Measurements from ENCODE around the gene GAS6. TPM values are rescaled to one million over a fixed set of nuclear protein-coding genes. Genes with fewer than 3 reads are reported as not detected.

GAS6 gene
- total and polyA plus RNA-seq, 2 donors (not counting 1 experiment from before 2014, with no cell fraction given) = 0.25 to 0.78 TPM

GRCh38 chr13:113840541-113841352, 23.1 kb downstream of the GAS6 start:
- no peak for DNase-seq
- H3K4me3 Mint-ChIP-seq = no peak overlapping the region
- Histone ChIP-seq H3K79me2 (ENCODE audit: control insufficient read depth, insufficient read depth, low read length) (no peaks in the 10 kb centered on the region), H3K9ac (ENCODE audit: low read length) (no peak overlapping the region), H3K4me3 (ENCODE audit: control extremely low read depth in 1 of 5, extremely low read depth in 1 of 5, insufficient read depth in 1 of 5, low read depth in 2 of 5, low read length in 4 of 5) (no peak overlapping the region), H3K4me1 (ENCODE audit: control insufficient read depth in 2 of 2, insufficient read depth in 2 of 2, low read length in 2 of 2) (no peaks in the 10 kb centered on the region), H3K27me3 (replicated peaks in 1 of 4; ENCODE audit: control extremely low read depth in 1 of 4, control insufficient read depth in 3 of 4, insufficient read depth in 4 of 4, low read length in 3 of 4) (peaks cover 0 to 4% (median 0%) of the 10 kb centered on the region in 4 experiments), H3K4me2 (replicated peaks; ENCODE audit: low read depth, low read length, poor library complexity, severe bottlenecking) (no peak overlapping the region), H3K27ac (ENCODE audit: low read length in 2 of 2) (no peak overlapping the region), H2AFZ (ENCODE audit: insufficient read depth, low read depth, low read length, poor library complexity, severe bottlenecking) (no peak overlapping the region), H4K20me1 (ENCODE audit: control insufficient read depth, insufficient read depth, low read length, poor library complexity, severe bottlenecking) (peaks cover under 1% of the 10 kb centered on the region), H3K9me3 (ENCODE audit: control extremely low read depth in 1 of 3, control insufficient read depth in 2 of 3, insufficient read depth in 1 of 3, low read length in 2 of 3) (peaks cover 0 to 28% (median 0%) of the 10 kb centered on the region in 3 donors), H3K36me3 (replicated peaks in 1 of 2; ENCODE audit: control extremely low read depth in 1 of 2, control insufficient read depth in 1 of 2, extremely low read depth in 1 of 2, insufficient read depth in 2 of 2, low read length in 1 of 2) (no peaks in the 10 kb centered on the region)
- H3K27ac Mint-ChIP-seq = no peak overlapping the region
- H3K4me1 Mint-ChIP-seq = peaks cover 5% of the 10 kb centered on the region
- CTCF ChIA-PET = no interaction called here
- H3K9me3 Mint-ChIP-seq (ENCODE audit: insufficient read depth) = no peaks in the 10 kb centered on the region
- POLR2A ChIA-PET = no interaction called here
- intact Hi-C loops (cut with micrococcal nuclease) = no loop called here
- no peaks in the 10 kb centered on the region for H3K27me3 Mint-ChIP-seq
- TF ChIP-seq EZH2 (IDR thresholded peaks at IDR 0.05; ENCODE audit: borderline replicate concordance, insufficient read depth, low read depth, low read length, poor library complexity, severe bottlenecking) = no peak
- TF ChIP-seq CTCF (IDR thresholded peaks at IDR 0.05) = no peak
- no peak for ATAC-seq (ENCODE audit: low read depth)
- WGBS (ENCODE audit: insufficient coverage) = 82% methylated on average over 35 of the region's 35 CpGs

- Mint-ChIP-seq H3K27me3 (no peaks in the 10 kb centered on the region), H3K4me1 (peaks cover 5% of the 10 kb centered on the region), H3K9me3 (ENCODE audit: insufficient read depth) (no peaks in the 10 kb centered on the region), H3K4me3 (no peak overlapping the region), H3K27ac (no peak overlapping the region)
- Histone ChIP-seq H3K4me3 (ENCODE audit: control extremely low read depth in 1 of 5, extremely low read depth in 1 of 5, insufficient read depth in 1 of 5, low read depth in 2 of 5, low read length in 4 of 5) (no peak overlapping the region), H3K4me2 (replicated peaks; ENCODE audit: low read depth, low read length, poor library complexity, severe bottlenecking) (no peak overlapping the region), H3K27ac (ENCODE audit: low read length in 2 of 2) (no peak overlapping the region), H3K79me2 (ENCODE audit: control insufficient read depth, insufficient read depth, low read length) (no peaks in the 10 kb centered on the region), H3K9ac (ENCODE audit: low read length) (no peak overlapping the region), H2AFZ (ENCODE audit: insufficient read depth, low read depth, low read length, poor library complexity, severe bottlenecking) (no peak overlapping the region), H3K4me1 (ENCODE audit: control insufficient read depth in 2 of 2, insufficient read depth in 2 of 2, low read length in 2 of 2) (no peaks in the 10 kb centered on the region), H3K36me3 (replicated peaks in 1 of 2; ENCODE audit: control extremely low read depth in 1 of 2, control insufficient read depth in 1 of 2, extremely low read depth in 1 of 2, insufficient read depth in 2 of 2, low read length in 1 of 2) (no peaks in the 10 kb centered on the region), H3K9me3 (ENCODE audit: control extremely low read depth in 1 of 3, control insufficient read depth in 2 of 3, insufficient read depth in 1 of 3, low read length in 2 of 3) (peaks cover 0 to 23% (median 0%) of the 10 kb centered on the region in 3 donors), H4K20me1 (ENCODE audit: control insufficient read depth, insufficient read depth, low read length, poor library complexity, severe bottlenecking) (peaks cover 9% of the 10 kb centered on the region), H3K27me3 (replicated peaks in 1 of 4; ENCODE audit: control extremely low read depth in 1 of 4, control insufficient read depth in 3 of 4, insufficient read depth in 4 of 4, low read length in 3 of 4) (no peaks in the 10 kb centered on the region)
- POLR2A ChIA-PET = interaction anchor here (0.6 kb wide), 1 partner anchor 9 kb away, joined by 7 read pairs; no protein-coding TSS in a partner anchor
- no peak for DNase-seq
- no peak for ATAC-seq (ENCODE audit: low read depth)
- intact Hi-C loops (cut with micrococcal nuclease) = no loop called here
- CTCF ChIA-PET = no interaction called here
- TF ChIP-seq CTCF (IDR thresholded peaks at IDR 0.05) = no peak
- no peak for TF ChIP-seq EZH2 (IDR thresholded peaks at IDR 0.05; ENCODE audit: borderline replicate concordance, insufficient read depth, low read depth, low read length, poor library complexity, severe bottlenecking)
- WGBS (ENCODE audit: insufficient coverage) = 90% methylated on average over 24 of the region's 24 CpGs
These were observed 24.2 kb downstream of the GAS6 start for GRCh38 chr13:113839536-113840204.
